GM19035 (cell line): ENCODE data around the gene RNGTT.
"Not testable (repeated sequence)": the region's sequence is repeated elsewhere in the genome, so short reads cannot be mapped to it uniquely, and the experiment has no call there.

ENCODE experiments used
- ATAC-seq: cut with Tn5 transposase; IDR thresholded peaks from one replicate; pipeline ENCODE4 v1.9.1; 2021; ENCODE audit not compliant: unreplicated experiment

The RNGTT gene

GRCh38 chr6:88972504-88973423 lies 9.3 kb upstream of the RNGTT start:
- no peak for ATAC-seq

GRCh38 chr6:88970301-88970700 lies 6.9 kb upstream of the RNGTT start:
- ATAC-seq = no peak

GRCh38 chr6:88969255-88969654 lies 5.8 kb upstream of the RNGTT start:
- not testable (repeated sequence) for ATAC-seq

- ATAC-seq = no peak
Measured at GRCh38 chr6:88967891-88968290, 4.5 kb upstream of the RNGTT start.

GRCh38 chr6:88965691-88966090 lies 2.3 kb upstream of the RNGTT start:
- ATAC-seq = no peak

GRCh38 chr6:88964509-88964908 lies 1.1 kb upstream of the RNGTT start:
- ATAC-seq = no peak

GRCh38 chr6:88958842-88959241 lies 4.6 kb downstream of the RNGTT start:
- no peak for ATAC-seq

- no peak for ATAC-seq
Measured at GRCh38 chr6:88953550-88954386, 9.7 kb downstream of the RNGTT start.

- no peak for ATAC-seq
Measured at GRCh38 chr6:88952065-88952704, 11.2 kb downstream of the RNGTT start.

GRCh38 chr6:88945415-88946008 lies 17.9 kb downstream of the RNGTT start:
- no peak for ATAC-seq

- ATAC-seq = no peak
Measured at GRCh38 chr6:88933521-88933920, 29.9 kb downstream of the RNGTT start.

GRCh38 chr6:88932019-88932418 lies 31.4 kb downstream of the RNGTT start:
- ATAC-seq = not testable (repeated sequence)

- no peak for ATAC-seq
Measured at GRCh38 chr6:88922775-88923548, 40.5 kb downstream of the RNGTT start.

GRCh38 chr6:88921734-88922133 lies 41.7 kb downstream of the RNGTT start:
- no peak for ATAC-seq

- ATAC-seq = no peak
Measured at GRCh38 chr6:88920774-88921733, 42.4 kb downstream of the RNGTT start.

- ATAC-seq = no peak
Measured at GRCh38 chr6:88920088-88920487, 43.3 kb downstream of the RNGTT start.

- no peak for ATAC-seq
Measured at GRCh38 chr6:88919032-88919431, 44.4 kb downstream of the RNGTT start.

- ATAC-seq = no peak
Measured at GRCh38 chr6:88916615-88917208, 46.7 kb downstream of the RNGTT start.
